Type B pancreatic cell (in vitro differentiated cells): ENCODE measurements around the gene FIG4. TPM values are rescaled to one million over a fixed set of nuclear protein-coding genes. Genes with fewer than 3 reads are reported as not detected.

Experiments
- DNase-seq: peaks from one replicate; pipeline ENCODE4 v3.0.0; 2021; ENCODE audit warnings: mixed read lengths; ENCODE audit not compliant: unreplicated experiment; ENCODE audit errors: extremely low spot score
- H3K27ac Mint-ChIP-seq: 2 replicates; pipeline ENCODE4 v1.8.0; 2021; ENCODE audit warnings: mild to moderate bottlenecking, mixed read lengths
- H3K27me3 Mint-ChIP-seq: 2 replicates; pipeline ENCODE4 v1.8.0; 2021; ENCODE audit warnings: mixed read lengths
- H3K36me3 Mint-ChIP-seq: 2 replicates; pipeline ENCODE4 v1.8.0; 2021; ENCODE audit warnings: mixed read lengths
- H3K4me1 Mint-ChIP-seq: one replicate; pipeline ENCODE4 v1.8.0; 2021; ENCODE audit warnings: mixed read lengths; ENCODE audit not compliant: unreplicated experiment
- H3K4me3 Mint-ChIP-seq: 2 replicates; pipeline ENCODE4 v1.8.0; 2021; ENCODE audit warnings: mild to moderate bottlenecking, mixed read lengths
- H3K9me3 Mint-ChIP-seq: 2 replicates; pipeline ENCODE4 v1.8.0; 2021; ENCODE audit warnings: mixed read lengths
- long read RNA-seq: library from polyadenylated mRNA; unstranded; transcript quantifications from one replicate; pipeline ENCODE4 v2.0.0, GENCODE V29; 2020
- total RNA-seq: library from RNA; stranded (reverse); gene quantifications from 2 replicates; pipeline ENCODE4 v1.2.1, GENCODE V29; 2021; ENCODE audit warnings: low replicate concordance
- TF ChIP-seq, protein P1 (sequence below): fragments of 200-600 bp; sonication (generic); conservative IDR thresholded peaks from 2 replicates; pipeline ENCODE4 v1.5.0; 2021; ENCODE audit warnings: antibody characterized with exemption, mild to moderate bottlenecking

Gene FIG4
- 13.6 and 15.4 TPM in 2 replicates for total RNA-seq
- long read RNA-seq, transcript FIG4-201 (23 exons, 3,011 nt), result major isoform, 68 of 90 reads
- long read RNA-seq, partial matches to known transcripts, result 10 of 90 reads
- long read RNA-seq, other reads (novel, unspliced or antisense), result 12 of 90 reads

DNA sequence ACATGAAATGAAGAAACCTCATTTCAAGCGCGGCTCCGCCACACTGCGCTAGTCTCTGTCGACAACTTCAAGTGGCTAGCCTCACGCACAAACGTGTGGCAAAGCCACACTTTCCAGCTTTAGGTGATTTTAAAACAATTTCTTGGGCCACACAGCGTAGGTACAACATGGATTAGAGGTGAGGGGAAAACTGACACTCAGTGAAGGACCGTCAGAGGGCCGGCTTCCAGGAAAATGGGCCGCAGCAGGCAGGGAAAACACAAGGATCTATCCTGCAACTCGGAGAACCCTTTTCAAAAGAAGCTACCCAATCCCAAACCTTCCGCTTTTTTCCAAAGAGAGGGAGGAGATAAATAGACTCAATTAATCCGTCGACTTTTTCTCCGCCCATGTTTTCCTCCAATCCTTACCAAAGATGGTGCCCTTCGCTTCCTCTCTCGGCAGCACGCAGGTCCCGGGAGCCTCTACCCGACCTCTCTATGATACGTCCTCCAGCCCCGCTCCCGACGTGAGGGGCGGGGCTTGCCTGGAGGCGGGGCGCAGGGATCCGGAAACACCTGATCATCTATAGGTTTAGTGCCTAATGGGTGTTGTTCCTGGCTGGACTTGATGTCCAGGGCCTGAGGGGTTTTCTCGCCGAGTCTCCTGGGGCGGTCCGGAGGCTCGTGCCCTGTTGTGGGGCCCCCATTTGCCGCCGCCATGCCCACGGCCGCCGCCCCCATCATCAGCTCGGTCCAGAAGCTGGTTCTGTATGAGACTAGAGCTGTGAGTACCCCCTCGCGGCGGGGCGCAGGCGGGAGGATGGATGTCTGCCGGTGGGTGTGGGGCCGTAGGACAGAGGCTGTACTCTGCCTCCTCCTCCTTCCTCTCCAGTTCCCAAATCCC, at the start of gene FIG4, which contains the start of gene AK9:
Gene FIG4, plus strand, starts transcription at position 560 of the 885 bp plus-strand sequence. Its CDS starts 140 bp downstream, at position 700.
Gene AK9, minus strand, starts transcription at position 466 of the 885 bp plus-strand sequence. CDS start 15,457 bp downstream, outside the sequence.
- Mint-ChIP-seq H3K36me3 (peaks cover 1% of the 10 kb centered on the region), H3K27me3 (peaks cover 5% of the 10 kb centered on the region), H3K4me1 (peaks cover 12% of the 10 kb centered on the region), H3K27ac (peak within 1 kb of the TSS; percentile 96), H3K9me3 (no peaks in the 10 kb centered on the region), H3K4me3 (peak within 1 kb of the TSS; percentile 96)
- peak; percentile 90 for DNase-seq
- TF ChIP-seq, protein P1, sequence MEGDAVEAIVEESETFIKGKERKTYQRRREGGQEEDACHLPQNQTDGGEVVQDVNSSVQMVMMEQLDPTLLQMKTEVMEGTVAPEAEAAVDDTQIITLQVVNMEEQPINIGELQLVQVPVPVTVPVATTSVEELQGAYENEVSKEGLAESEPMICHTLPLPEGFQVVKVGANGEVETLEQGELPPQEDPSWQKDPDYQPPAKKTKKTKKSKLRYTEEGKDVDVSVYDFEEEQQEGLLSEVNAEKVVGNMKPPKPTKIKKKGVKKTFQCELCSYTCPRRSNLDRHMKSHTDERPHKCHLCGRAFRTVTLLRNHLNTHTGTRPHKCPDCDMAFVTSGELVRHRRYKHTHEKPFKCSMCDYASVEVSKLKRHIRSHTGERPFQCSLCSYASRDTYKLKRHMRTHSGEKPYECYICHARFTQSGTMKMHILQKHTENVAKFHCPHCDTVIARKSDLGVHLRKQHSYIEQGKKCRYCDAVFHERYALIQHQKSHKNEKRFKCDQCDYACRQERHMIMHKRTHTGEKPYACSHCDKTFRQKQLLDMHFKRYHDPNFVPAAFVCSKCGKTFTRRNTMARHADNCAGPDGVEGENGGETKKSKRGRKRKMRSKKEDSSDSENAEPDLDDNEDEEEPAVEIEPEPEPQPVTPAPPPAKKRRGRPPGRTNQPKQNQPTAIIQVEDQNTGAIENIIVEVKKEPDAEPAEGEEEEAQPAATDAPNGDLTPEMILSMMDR, result peak; percentile 38

DNA sequence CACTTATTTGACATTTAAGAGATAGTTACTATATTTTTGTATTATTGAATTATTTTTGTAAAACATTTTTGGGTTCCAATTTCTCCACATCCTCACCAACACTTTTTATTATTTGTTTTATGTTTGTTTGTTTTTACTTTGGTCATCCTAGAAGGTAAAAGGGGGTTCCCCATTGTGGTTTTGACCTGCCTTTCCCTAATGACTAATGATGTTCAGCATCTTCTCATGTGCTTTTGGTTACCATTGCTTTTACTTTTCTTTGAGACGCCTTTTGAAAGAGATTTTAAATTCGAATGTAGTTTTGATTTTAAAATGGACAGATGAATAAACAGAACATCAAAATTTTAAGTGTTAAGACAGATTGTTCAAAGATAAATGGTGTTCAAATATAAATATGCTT, 47.0 kb upstream of the FIG4 start:
- Mint-ChIP-seq H3K27ac (no peak overlapping the region), H3K4me1 (no peaks in the 10 kb centered on the region), H3K27me3 (no peaks in the 10 kb centered on the region), H3K36me3 (peaks cover 6% of the 10 kb centered on the region), H3K9me3 (peaks cover 5% of the 10 kb centered on the region), H3K4me3 (no peak overlapping the region)
- no peak for DNase-seq
- TF ChIP-seq, protein P1, result no peak

DNA sequence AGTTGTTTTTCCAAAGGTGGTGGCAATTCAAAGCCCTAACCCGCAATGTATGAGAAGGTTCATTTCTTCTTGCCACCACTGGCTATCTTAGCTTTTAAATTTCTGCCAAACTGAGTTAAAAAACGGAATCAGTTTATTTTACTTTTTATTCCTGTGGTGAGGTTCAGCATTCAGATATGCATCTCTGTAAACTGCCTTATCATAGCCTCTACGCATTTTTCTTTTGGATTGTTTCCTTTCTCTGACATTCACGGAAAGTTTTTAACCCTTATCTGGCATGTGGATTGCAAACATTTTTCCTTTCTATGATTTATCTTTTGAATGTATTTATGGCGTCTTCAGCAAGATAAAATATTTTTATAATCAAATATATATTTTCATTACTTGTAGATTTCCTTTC, 37.8 kb upstream of the FIG4 start:
- H3K4me3 Mint-ChIP-seq, result no peak overlapping the region
- H3K9me3 Mint-ChIP-seq, result no peaks in the 10 kb centered on the region
- TF ChIP-seq, protein P1, result no peak
- no peak for DNase-seq
- H3K27ac Mint-ChIP-seq, result no peak overlapping the region
- H3K4me1 Mint-ChIP-seq, result peaks cover 15% of the 10 kb centered on the region
- H3K36me3 Mint-ChIP-seq, result peaks cover 6% of the 10 kb centered on the region
- H3K27me3 Mint-ChIP-seq, result no peaks in the 10 kb centered on the region

DNA sequence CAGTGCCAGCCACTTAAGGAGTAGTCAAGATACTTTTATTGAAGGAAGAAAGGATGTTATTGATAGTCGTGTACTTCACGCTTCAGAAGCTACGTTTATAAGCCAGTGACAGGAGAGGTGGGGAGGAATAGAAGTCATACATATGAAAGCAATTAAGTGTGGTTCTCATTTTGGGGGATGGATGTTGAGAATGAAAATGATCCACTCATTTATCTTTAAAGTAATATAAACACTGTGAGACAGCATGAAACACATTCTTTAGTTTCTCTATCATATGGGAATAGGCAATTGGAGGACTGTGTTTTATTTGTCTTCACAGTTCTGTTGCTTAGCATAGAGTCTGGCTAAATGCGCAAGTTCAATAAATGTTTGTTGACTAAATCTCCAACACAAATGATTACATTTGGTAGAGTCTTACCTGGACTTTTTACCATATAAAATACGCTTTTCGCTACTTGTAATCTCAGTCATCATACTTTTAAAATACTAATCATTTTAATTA, 35.3 kb upstream of the FIG4 start:
- H3K27ac Mint-ChIP-seq, result no peak overlapping the region
- no peaks in the 10 kb centered on the region for H3K9me3 Mint-ChIP-seq

DNA sequence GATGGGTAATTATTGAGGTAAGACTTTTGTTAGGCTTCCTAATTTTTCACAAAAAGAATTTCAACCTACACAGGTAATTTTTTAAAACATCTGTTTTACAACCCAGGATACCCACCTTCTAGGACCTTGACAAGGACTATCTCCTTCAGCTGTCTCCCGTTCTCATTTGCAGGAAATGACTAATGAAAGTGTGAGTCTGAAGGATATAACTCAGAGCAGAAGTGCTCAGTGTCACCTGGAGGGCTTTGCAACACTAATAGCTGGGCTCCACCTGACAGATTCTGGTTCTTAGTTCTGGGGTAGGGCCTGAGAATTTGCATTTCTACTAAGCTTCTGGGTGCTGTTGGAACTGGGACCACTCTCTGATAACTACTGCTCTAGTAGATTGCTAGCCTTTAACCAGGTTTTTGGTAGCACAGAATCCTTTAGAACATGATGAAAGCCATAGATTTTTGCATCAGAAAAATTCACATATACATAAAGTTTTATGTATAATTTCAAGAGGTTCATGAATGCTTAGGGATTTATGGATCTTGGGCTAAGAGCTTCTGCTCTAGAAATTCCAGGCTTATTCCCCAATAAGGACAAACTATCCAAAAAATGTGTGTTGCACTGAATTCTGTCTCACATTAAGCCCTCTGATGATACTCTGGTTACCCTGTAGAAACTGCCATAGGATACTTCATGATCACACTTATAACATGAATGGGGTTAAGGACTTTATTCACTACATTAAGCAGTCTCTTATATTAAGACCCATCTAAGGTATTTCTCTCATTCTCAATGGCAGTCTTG, 30.4 kb upstream of the FIG4 start:
- Mint-ChIP-seq H3K4me1 (peaks cover 11% of the 10 kb centered on the region), H3K36me3 (peaks cover 6% of the 10 kb centered on the region), H3K4me3 (no peak overlapping the region), H3K9me3 (no peaks in the 10 kb centered on the region), H3K27me3 (no peaks in the 10 kb centered on the region), H3K27ac (no peak overlapping the region)
- TF ChIP-seq, protein P1, result no peak
- no peak for DNase-seq

More for the DNA sequence above, 35.3 kb upstream of the FIG4 start:
- TF ChIP-seq, protein P1, result no peak
- H3K27me3 Mint-ChIP-seq, result no peaks in the 10 kb centered on the region
- peaks cover 15% of the 10 kb centered on the region for H3K4me1 Mint-ChIP-seq
- no peak for DNase-seq
- H3K36me3 Mint-ChIP-seq, result peaks cover 9% of the 10 kb centered on the region
- H3K4me3 Mint-ChIP-seq, result peak overlapping the region; percentile 4
